ENCODE data around the gene ANKFY1.
"Not testable (repeated sequence)": the region's sequence is repeated elsewhere in the genome, so short reads cannot be mapped to it uniquely, and the experiment has no call there.

ANKFY1 gene

GRCh38 chr17:4215882-4216570, 47.8 kb downstream of the ANKFY1 start:
- DNase-seq, result no peak

- no peak for DNase-seq
These were observed 49.6 kb downstream of the ANKFY1 start for GRCh38 chr17:4214157-4214556.

- DNase-seq, result no peak
These were observed 54.2 kb downstream of the ANKFY1 start for GRCh38 chr17:4209611-4210010.

- no peak for DNase-seq
These were observed 55.5 kb downstream of the ANKFY1 start for GRCh38 chr17:4208238-4208637.

GRCh38 chr17:4206962-4207361, 56.8 kb downstream of the ANKFY1 start:
- no peak for DNase-seq

GRCh38 chr17:4205917-4206316, 57.9 kb downstream of the ANKFY1 start:
- DNase-seq, result no peak

GRCh38 chr17:4204710-4205173, 59.0 kb downstream of the ANKFY1 start:
- DNase-seq, result no peak

- no peak for DNase-seq
These were observed 59.6 kb downstream of the ANKFY1 start for GRCh38 chr17:4204190-4204589.

- DNase-seq, result no peak
These were observed 62.6 kb downstream of the ANKFY1 start for GRCh38 chr17:4201226-4201625.

- no peak for DNase-seq
These were observed 63.9 kb downstream of the ANKFY1 start for GRCh38 chr17:4199818-4200402.

- no peak for DNase-seq
These were observed 64.8 kb downstream of the ANKFY1 start for GRCh38 chr17:4198995-4199394.

- no peak for DNase-seq
These were observed 68.5 kb downstream of the ANKFY1 start for GRCh38 chr17:4195306-4195705.

- no peak for DNase-seq
These were observed 69.0 kb downstream of the ANKFY1 start for GRCh38 chr17:4194796-4195195.

GRCh38 chr17:4190791-4191190, 73.0 kb downstream of the ANKFY1 start:
- DNase-seq, result not testable (repeated sequence)

- DNase-seq, result no peak
These were observed 74.5 kb downstream of the ANKFY1 start for GRCh38 chr17:4189280-4189679.

GRCh38 chr17:4188076-4188475, 75.7 kb downstream of the ANKFY1 start:
- no peak for DNase-seq

GRCh38 chr17:4187076-4187475, 76.7 kb downstream of the ANKFY1 start:
- DNase-seq, result no peak

- no peak for DNase-seq
These were observed 77.4 kb downstream of the ANKFY1 start for GRCh38 chr17:4186357-4186881.

- no peak for DNase-seq
These were observed 78.1 kb downstream of the ANKFY1 start for GRCh38 chr17:4185656-4186055.

- DNase-seq, result no peak
These were observed 79.0 kb downstream of the ANKFY1 start for GRCh38 chr17:4184811-4185210.

- DNase-seq, result no peak
These were observed 81.7 kb downstream of the ANKFY1 start for GRCh38 chr17:4182043-4182442.

- no peak for DNase-seq
These were observed 83.0 kb downstream of the ANKFY1 start for GRCh38 chr17:4180791-4181190.

- DNase-seq, result no peak
These were observed 84.7 kb downstream of the ANKFY1 start for GRCh38 chr17:4179071-4179470.

GRCh38 chr17:4178651-4179050, 85.1 kb downstream of the ANKFY1 start:
- DNase-seq, result no peak

- no peak for DNase-seq
These were observed 86.0 kb downstream of the ANKFY1 start for GRCh38 chr17:4177806-4178205.

Data from activated CD4-positive, alpha-beta T cell treated with anti-CD3 and anti-CD28 coated beads for 1 hour (primary cell).